GM12878 (cell line): ENCODE results near the gene MMP24. TPM values are rescaled to one million over a fixed set of nuclear protein-coding genes. Genes with fewer than 3 reads are reported as not detected.

Experiments
- ATAC-seq: fragments of 200-7000 bp; cut with Tn5 transposase; 3 replicates; pipeline ENCODE4 v1.9.1; 2020; ENCODE audit warnings: mild to moderate bottlenecking, moderate library complexity
- BruUV-seq: library from RNA; stranded (reverse); fragments of 400-500 nt; replicated peaks from 2 replicates; lab custom pipeline; 2021; lab: Mats Ljungman, UMichigan
- CTCF ChIA-PET: fragments of 300-600 bp; sonication (Branson Sonifier 250); formaldehyde crosslinking; extraction: SDS; loops from one replicate; lab custom pipeline; 2021; ENCODE audit warnings: inconsistent platforms; lab: Yijun Ruan, JAX
- POLR2A ChIA-PET: fragments of 350-600 bp; formaldehyde crosslinking; extraction: SDS; loops from one replicate; lab custom pipeline; 2021; ENCODE audit warnings: inconsistent platforms; lab: Charles Lee
- RAD21 ChIA-PET: fragments of 300-600 bp; sonication (Branson Sonifier 250); formaldehyde crosslinking; loops from one replicate; lab custom pipeline; 2023; ENCODE audit warnings: antibody characterized with exemption; ENCODE audit not compliant: unreplicated experiment; lab: Charles Lee
- SMC1A ChIA-PET: fragments of 300-600 bp; sonication (Branson Sonifier 250); formaldehyde crosslinking; loops from one replicate; lab custom pipeline; 2023; ENCODE audit not compliant: unreplicated experiment, uncharacterized antibody; lab: Charles Lee
- DNase-seq: peaks from one replicate; pipeline ENCODE4 v3.0.0-alpha.2; 2011; ENCODE audit warnings: low read depth, low spot score
- FAIRE-seq: peaks from 3 replicates; lab custom pipeline; 2011; peaks lifted over from hg19 to GRCh38; lab: Jason Lieb, UNC
- H2AFZ ChIP-seq: 2 replicates; pipeline ENCODE4 v1.6.0; 2011; ENCODE audit warnings: low read depth, low read length, control low read depth; ENCODE audit not compliant: control insufficient read depth
- H3K27ac ChIP-seq: 2 replicates; pipeline ENCODE4 v1.5.1; 2011; ENCODE audit warnings: control low read depth; ENCODE audit not compliant: control insufficient read depth, insufficient read depth
- H3K27me3 ChIP-seq, 2 experiments: replicated peaks in 1 of 2; 2 replicates each; pipeline versions ENCODE4 v1.6.0 to v1.6.1; 2011; ENCODE audit warnings: low read length in 1 of 2; ENCODE audit not compliant: control insufficient read depth in 2 of 2, insufficient read depth in 2 of 2
- H3K36me3 ChIP-seq, 2 experiments: 2 replicates each; pipeline ENCODE4 v1.5.1; 2011; ENCODE audit warnings: low read length in 1 of 2; ENCODE audit not compliant: control insufficient read depth in 2 of 2, insufficient read depth in 2 of 2
- H3K4me1 ChIP-seq: 2 replicates; pipeline ENCODE4 v1.6.1; 2011; ENCODE audit warnings: mild to moderate bottlenecking, low read length, moderate library complexity, mixed read lengths; ENCODE audit not compliant: control insufficient read depth, insufficient read depth
- H3K4me2 ChIP-seq: 2 replicates; pipeline ENCODE4 v1.6.0; 2011; ENCODE audit warnings: control low read depth; ENCODE audit not compliant: control insufficient read depth, insufficient read depth
- H3K4me3 ChIP-seq: fragments of 200-600 bp; sonication (generic); 2 replicates; pipeline ENCODE4 v1.5.1; 2016
- H3K79me2 ChIP-seq: 2 replicates; pipeline ENCODE4 v1.6.0; 2011; ENCODE audit warnings: low read length; ENCODE audit not compliant: control insufficient read depth, insufficient read depth
- H3K9ac ChIP-seq: 2 replicates; pipeline ENCODE4 v1.8.0; 2011; ENCODE audit warnings: low read length, control low read depth, mixed read lengths; ENCODE audit not compliant: control insufficient read depth, insufficient read depth
- H3K9me3 ChIP-seq: replicated peaks from 3 replicates; pipeline ENCODE4 v1.5.1; 2011; ENCODE audit warnings: mild to moderate bottlenecking, low read length; ENCODE audit not compliant: control insufficient read depth, insufficient read depth
- H4K20me1 ChIP-seq: 2 replicates; pipeline ENCODE4 v1.6.0; 2011; ENCODE audit not compliant: control insufficient read depth, insufficient read depth
- ASH2L ChIP-seq: fragments of 300-600, 200-600 bp; sonication (generic); IDR thresholded peaks from 2 replicates; pipeline ENCODE4 v1.6.1; 2017; ENCODE audit warnings: low read depth, mild to moderate bottlenecking, borderline replicate concordance
- CREM ChIP-seq: IDR thresholded peaks from 2 replicates; pipeline ENCODE4 v1.6.1; 2014; ENCODE audit warnings: antibody characterized with exemption, low read depth
- EED ChIP-seq: sonication (generic); IDR thresholded peaks from 2 replicates; pipeline ENCODE4 v1.6.1; 2016; ENCODE audit warnings: antibody characterized with exemption, low read depth
- FOXM1 ChIP-seq: IDR thresholded peaks from 2 replicates; pipeline ENCODE4 v1.6.1; 2012; ENCODE audit warnings: low read depth, mild to moderate bottlenecking, inconsistent platforms, low read length, moderate library complexity
- GABPA ChIP-seq: IDR thresholded peaks from 2 replicates; pipeline ENCODE4 v1.6.1; 2014; ENCODE audit warnings: antibody characterized with exemption, low read depth, mild to moderate bottlenecking, inconsistent platforms
- NBN ChIP-seq: fragments of 450-650 bp; IDR thresholded peaks from 2 replicates; pipeline ENCODE4 v1.6.1; 2016
- NRF1 ChIP-seq: conservative IDR thresholded peaks from 2 replicates; pipeline ENCODE4 v1.6.1; 2011; ENCODE audit warnings: mild to moderate bottlenecking, low read depth, low read length, improper control_type of control experiment
- POLR2AphosphoS2 ChIP-seq: IDR thresholded peaks from 2 replicates; pipeline ENCODE4 v1.6.1; 2011; ENCODE audit warnings: low read depth, mild to moderate bottlenecking, low read length, improper control_type of control experiment, moderate library complexity
- RBBP5 ChIP-seq: fragments of 200-600 bp; sonication (generic); conservative IDR thresholded peaks from 2 replicates; pipeline ENCODE4 v1.6.1; 2016
- TAF1 ChIP-seq: IDR thresholded peaks from 2 replicates; pipeline ENCODE4 v1.6.1; 2011; ENCODE audit warnings: mild to moderate bottlenecking, low read depth, low read length, borderline replicate concordance
- TCF7 ChIP-seq: IDR thresholded peaks from 2 replicates; pipeline ENCODE4 v1.6.1; 2014; ENCODE audit warnings: antibody characterized with exemption, borderline replicate concordance
- ZNF622 ChIP-seq: fragments of 450-650 bp; IDR thresholded peaks from 2 replicates; pipeline ENCODE4 v1.6.1; 2017; ENCODE audit warnings: mild to moderate bottlenecking, inconsistent platforms
- WGBS: methylation state at CpG from one replicate; pipeline ENCODE4 v1.1.6; 2016; ENCODE audit warnings: low lambda C conversion rate; ENCODE audit not compliant: insufficient replicate concordance, insufficient coverage; ENCODE audit errors: missing lambda C conversion rate; 5-methylcytosine and 5-hydroxymethylcytosine counted together
- in situ Hi-C: fragments of 300-500 bp; cut with MboI; formaldehyde crosslinking; loops from 9 replicates; pipeline ENCODE4 v1.14.3; 2018; ENCODE audit warnings: mixed read lengths
- intact Hi-C: fragments of 100-400 bp; cut with micrococcal nuclease; formaldehyde crosslinking; loops from one replicate; pipeline ENCODE4 v1.14.2; 2022; ENCODE audit not compliant: unreplicated experiment
- polyA plus RNA-seq, 11 experiments: library from polyadenylated mRNA; depleted of rRNA in 4 of 11; unstranded in 6 of 11; stranded (reverse) in 5 of 11; fragments of >200 nt; fragmentation: Nextera tagmentation in 4 of 11; fragmentation: Illumina TruSeq in 1 of 11; extraction: Ambion mirVana in 4 of 11; extraction: Trizol in 1 of 11; gene quantifications; 1 replicate in 1 of 11; 2 replicates in 10 of 11; pipeline versions ENCODE4 v1.2.1 to v1.2.3, GENCODE V29; 2011 to 2016; ENCODE audit warnings: inconsistent platforms in 2 of 11, missing spikeins in 2 of 11, low read depth in 1 of 11
- total RNA-seq, 4 experiments: library from RNA; depleted of rRNA in 3 of 4; stranded (reverse); fragments of >200 nt in 3 of 4; fragmentation: Illumina TruSeq in 1 of 4; extraction: Trizol in 1 of 4; gene quantifications; 2 replicates each; pipeline versions ENCODE4 v1.2.1 to v1.2.3, GENCODE V29; 2013 to 2021
- TF ChIP-seq, protein P1 (sequence below), 3 experiments: IDR thresholded peaks in 2 of 3; conservative IDR thresholded peaks in 1 of 3; 2 replicates each; pipeline ENCODE4 v1.5.1; 2011; ENCODE audit warnings: low read depth in 3 of 3, low read length in 3 of 3, mild to moderate bottlenecking in 3 of 3, control low read depth in 2 of 3, moderate library complexity in 2 of 3, inconsistent platforms in 1 of 3, mixed read lengths in 1 of 3; ENCODE audit not compliant: control insufficient read depth in 2 of 3, insufficient read depth in 1 of 3; ENCODE audit errors: extremely low read depth in 1 of 3
- TF ChIP-seq, protein P2 (sequence below): IDR thresholded peaks from 2 replicates; pipeline ENCODE4 v1.6.1; 2012; ENCODE audit warnings: low read depth, low read length, improper control_type of control experiment
- TF ChIP-seq, protein P3 (sequence below): IDR thresholded peaks from 2 replicates; pipeline ENCODE4 v1.6.1; 2011; ENCODE audit warnings: low read depth, low read length, improper control_type of control experiment, borderline replicate concordance

MMP24 gene
- total and polyA plus RNA-seq, 10 of the 15 experiments (the other 5 are each of a cell fraction or from before 2014, with no cell fraction given), result 0.01 to 0.11 (median 0.04) TPM; not detected in 5

DNA sequence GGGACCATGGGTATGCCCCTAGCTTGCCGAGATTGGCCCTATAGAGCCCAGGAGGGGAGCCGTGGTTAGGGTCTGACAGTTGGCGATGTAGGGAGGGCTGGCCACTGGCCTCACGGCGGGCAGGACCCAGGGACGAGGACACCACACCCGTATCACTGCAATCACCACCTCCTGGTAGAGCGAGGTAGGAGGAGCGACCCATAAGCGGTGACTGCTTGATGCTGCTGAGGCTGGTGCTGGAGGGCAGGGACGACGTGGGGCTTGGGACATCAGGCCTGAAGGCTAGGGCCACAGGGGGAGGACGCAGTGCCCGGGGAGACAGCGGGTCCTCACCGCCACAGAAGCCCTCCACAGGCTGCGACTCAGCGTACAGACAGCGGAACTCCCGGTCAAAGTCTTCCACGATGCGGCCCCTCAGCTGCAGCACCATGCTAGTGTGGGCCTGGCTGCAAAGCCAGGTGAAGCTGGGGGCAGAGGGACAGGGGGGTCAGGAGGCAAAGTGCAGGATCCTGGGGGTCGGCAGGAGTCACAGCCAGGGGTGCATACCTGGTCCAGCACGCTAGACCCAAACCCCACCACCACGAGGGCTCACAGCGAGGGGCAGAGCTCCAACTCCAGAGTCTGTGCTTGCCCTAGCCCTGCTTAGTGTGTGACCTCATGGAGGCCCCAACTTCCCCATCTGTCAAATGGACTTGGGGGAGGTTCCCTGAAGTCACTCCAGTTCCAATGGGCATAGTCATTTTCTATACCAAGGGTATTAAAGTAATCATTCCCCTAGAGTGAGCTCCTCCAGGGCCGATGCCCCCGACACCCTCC, 61.2 kb downstream of the MMP24 start (continued):
- TF ChIP-seq TCF7 (no peak), NRF1 (no peak), TAF1 (no peak), FOXM1 (no peak), ASH2L (no peak), GABPA (no peak), RBBP5 (no peak)
- TF ChIP-seq, protein P1, sequence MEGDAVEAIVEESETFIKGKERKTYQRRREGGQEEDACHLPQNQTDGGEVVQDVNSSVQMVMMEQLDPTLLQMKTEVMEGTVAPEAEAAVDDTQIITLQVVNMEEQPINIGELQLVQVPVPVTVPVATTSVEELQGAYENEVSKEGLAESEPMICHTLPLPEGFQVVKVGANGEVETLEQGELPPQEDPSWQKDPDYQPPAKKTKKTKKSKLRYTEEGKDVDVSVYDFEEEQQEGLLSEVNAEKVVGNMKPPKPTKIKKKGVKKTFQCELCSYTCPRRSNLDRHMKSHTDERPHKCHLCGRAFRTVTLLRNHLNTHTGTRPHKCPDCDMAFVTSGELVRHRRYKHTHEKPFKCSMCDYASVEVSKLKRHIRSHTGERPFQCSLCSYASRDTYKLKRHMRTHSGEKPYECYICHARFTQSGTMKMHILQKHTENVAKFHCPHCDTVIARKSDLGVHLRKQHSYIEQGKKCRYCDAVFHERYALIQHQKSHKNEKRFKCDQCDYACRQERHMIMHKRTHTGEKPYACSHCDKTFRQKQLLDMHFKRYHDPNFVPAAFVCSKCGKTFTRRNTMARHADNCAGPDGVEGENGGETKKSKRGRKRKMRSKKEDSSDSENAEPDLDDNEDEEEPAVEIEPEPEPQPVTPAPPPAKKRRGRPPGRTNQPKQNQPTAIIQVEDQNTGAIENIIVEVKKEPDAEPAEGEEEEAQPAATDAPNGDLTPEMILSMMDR (IDR thresholded peaks at IDR 0.05 in 2 of 3, conservative IDR thresholded peaks at IDR 0.05 in 1 of 3; ENCODE audit: control insufficient read depth in 2 of 3, extremely low read depth in 1 of 3, insufficient read depth in 1 of 3, low read depth in 3 of 3, low read length in 3 of 3), result no peak

DNA sequence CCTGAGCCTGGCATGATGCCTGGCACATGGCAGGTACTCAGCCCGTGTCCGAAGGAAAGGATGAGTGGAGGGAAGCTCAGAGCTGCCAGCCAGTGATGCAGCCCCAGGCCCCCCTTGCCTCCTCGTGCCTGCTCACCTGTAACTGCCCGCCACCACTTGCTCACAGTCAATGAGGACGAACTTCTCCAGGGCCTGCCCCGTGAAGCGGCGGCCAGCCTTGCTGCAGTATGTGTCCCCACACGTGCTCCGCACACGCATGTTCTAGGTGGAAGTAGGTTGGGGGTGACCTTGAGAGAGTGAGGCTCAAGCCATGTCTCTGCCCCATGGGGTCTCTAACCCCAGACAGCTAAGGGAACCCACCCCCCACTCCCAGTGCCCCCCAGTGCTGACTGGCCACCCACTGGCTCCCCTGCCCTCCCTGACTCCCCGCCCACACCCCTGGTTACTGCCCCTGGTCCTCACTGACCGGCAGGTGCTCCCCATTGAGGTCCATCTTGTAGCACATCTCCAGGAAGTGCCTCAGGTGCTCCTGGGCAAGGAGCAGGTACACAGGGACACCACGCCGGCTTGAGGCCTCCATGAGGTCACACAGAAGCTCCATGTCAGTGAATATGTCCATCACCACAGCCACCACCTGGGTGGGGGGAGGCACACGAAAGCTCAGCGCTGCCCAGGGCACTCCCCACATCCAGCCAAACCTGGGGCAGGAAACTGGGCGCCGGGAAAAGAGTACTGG, 62.0 kb downstream of the MMP24 start:
- Histone ChIP-seq H3K4me1 (peaks cover 3% of the 10 kb centered on the region; the same call in 1 of the 2 replicates), H3K27me3 (no peaks in the 10 kb centered on the region), H3K4me3 (no peak overlapping the region), H4K20me1 (no peaks in the 10 kb centered on the region), H3K79me2 (peaks cover 10% of the 10 kb centered on the region), H3K27ac (no peak overlapping the region), H3K9ac (no peak overlapping the region), H3K36me3 (no peaks in the 10 kb centered on the region), H3K9me3 (no peaks in the 10 kb centered on the region), H2AFZ (no peak overlapping the region), H3K4me2 (no peak overlapping the region)
- ChIA-PET POLR2A (interaction anchor here (0.6 kb wide), 1 partner anchor 147 kb away, joined by 7 read pairs; no protein-coding TSS in a partner anchor), CTCF (interaction anchor here (1.1 kb wide), 1 partner anchor 17 kb away, joined by 4 read pairs; no protein-coding TSS in a partner anchor), SMC1A (interaction anchor here (0.7 kb wide), 1 partner anchor 80 kb away, joined by 4 read pairs; no protein-coding TSS in a partner anchor), RAD21 (no interaction called here)
- no peak for FAIRE-seq
- BruUV-seq, result no TSS peak
- no peak for ATAC-seq
- no peak for DNase-seq
- in situ Hi-C loops, result no loop called here
- WGBS, result 52% methylated on average over 17 of the region's 19 CpGs
- intact Hi-C loops, result no loop called here
- TF ChIP-seq, protein P2, sequence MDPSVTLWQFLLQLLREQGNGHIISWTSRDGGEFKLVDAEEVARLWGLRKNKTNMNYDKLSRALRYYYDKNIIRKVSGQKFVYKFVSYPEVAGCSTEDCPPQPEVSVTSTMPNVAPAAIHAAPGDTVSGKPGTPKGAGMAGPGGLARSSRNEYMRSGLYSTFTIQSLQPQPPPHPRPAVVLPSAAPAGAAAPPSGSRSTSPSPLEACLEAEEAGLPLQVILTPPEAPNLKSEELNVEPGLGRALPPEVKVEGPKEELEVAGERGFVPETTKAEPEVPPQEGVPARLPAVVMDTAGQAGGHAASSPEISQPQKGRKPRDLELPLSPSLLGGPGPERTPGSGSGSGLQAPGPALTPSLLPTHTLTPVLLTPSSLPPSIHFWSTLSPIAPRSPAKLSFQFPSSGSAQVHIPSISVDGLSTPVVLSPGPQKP, result no peak
- TF ChIP-seq, protein P3, sequence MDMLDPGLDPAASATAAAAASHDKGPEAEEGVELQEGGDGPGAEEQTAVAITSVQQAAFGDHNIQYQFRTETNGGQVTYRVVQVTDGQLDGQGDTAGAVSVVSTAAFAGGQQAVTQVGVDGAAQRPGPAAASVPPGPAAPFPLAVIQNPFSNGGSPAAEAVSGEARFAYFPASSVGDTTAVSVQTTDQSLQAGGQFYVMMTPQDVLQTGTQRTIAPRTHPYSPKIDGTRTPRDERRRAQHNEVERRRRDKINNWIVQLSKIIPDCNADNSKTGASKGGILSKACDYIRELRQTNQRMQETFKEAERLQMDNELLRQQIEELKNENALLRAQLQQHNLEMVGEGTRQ, result no peak
- TF ChIP-seq NBN (no peak), EED (no peak), ZNF622 (no peak), POLR2AphosphoS2 (no peak), CREM (no peak)
